OCI-LY3 (cell line): ENCODE measurements around the gene CYSRT1.

Experiments used
- EZH2phosphoT487 ChIP-seq: fragments of 200-600 bp; shearing (Covaris generic); IDR thresholded peaks from 2 replicates; pipeline ENCODE4 v1.6.1; 2018; ENCODE audit warnings: antibody characterized with exemption, mixed run types, low read depth
- TF ChIP-seq, protein P1 (sequence below): fragments of 200-600, 300-600 bp; sonication (generic); IDR thresholded peaks from 2 replicates; pipeline ENCODE4 v1.5.1; 2014; ENCODE audit warnings: antibody characterized with exemption, low read length, low read depth

DNA sequence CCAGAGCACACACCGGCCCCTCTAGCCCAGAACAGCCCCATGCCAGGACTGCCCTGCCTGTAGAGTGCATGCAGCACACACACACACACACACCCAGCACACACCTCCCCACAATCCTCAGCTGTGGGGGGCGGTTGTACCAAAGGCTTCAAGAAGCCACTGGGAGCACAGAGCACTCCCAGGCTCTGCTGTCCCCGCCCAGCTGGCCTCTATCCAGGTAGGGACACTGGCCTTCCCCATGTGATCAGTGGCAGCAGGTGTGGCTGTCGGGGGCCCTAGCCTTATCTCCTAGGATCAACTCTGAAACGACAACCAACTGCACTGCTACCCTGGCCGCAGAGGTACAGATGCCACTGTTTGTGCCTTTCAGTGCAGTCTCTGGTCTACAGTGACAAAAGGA is 38.6 kb upstream of the CYSRT1 start:
- TF ChIP-seq, protein P1, sequence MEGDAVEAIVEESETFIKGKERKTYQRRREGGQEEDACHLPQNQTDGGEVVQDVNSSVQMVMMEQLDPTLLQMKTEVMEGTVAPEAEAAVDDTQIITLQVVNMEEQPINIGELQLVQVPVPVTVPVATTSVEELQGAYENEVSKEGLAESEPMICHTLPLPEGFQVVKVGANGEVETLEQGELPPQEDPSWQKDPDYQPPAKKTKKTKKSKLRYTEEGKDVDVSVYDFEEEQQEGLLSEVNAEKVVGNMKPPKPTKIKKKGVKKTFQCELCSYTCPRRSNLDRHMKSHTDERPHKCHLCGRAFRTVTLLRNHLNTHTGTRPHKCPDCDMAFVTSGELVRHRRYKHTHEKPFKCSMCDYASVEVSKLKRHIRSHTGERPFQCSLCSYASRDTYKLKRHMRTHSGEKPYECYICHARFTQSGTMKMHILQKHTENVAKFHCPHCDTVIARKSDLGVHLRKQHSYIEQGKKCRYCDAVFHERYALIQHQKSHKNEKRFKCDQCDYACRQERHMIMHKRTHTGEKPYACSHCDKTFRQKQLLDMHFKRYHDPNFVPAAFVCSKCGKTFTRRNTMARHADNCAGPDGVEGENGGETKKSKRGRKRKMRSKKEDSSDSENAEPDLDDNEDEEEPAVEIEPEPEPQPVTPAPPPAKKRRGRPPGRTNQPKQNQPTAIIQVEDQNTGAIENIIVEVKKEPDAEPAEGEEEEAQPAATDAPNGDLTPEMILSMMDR: no peak
- TF ChIP-seq EZH2phosphoT487: no peak
